CD4-positive, alpha-beta T cell treated with Interleukin-15 for 4 hours (primary cell): ENCODE results near the gene MTMR3.
A peak's percentile ranks its signal among the peaks of the same experiment; 100 is the strongest.

ENCODE experiments used
- DNase-seq: peaks from one replicate; pipeline ENCODE4 v3.0.0-alpha.2; 2020; ENCODE audit warnings: low spot score

Gene MTMR3

GRCh38 chr22:30002861-30003486, 120.0 kb downstream of the MTMR3 start:
- DNase-seq: no peak

DNA sequence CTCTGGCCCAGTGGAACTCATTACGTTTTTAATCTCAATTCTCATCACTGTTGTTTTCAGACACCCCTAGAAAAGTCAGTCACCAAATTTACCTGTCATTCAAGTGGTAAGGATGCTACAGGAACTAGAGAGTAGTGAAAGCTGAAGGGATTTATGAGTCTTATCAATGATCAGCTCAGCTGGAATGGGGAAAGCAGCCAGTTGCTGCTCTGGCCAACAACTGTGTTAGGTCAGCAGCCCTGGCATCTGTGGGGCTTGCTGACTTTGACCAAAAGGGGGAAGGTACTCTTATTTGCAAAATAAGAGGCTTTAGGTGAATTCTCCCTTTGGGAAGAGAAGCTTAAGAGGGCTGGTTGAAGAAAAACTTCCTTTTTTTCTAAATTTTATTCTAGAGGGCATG, 121.1 kb downstream of the MTMR3 start:
- DNase-seq: no peak

- no peak for DNase-seq
Measured at GRCh38 chr22:30004694-30005093, 121.7 kb downstream of the MTMR3 start.

GRCh38 chr22:30005213-30005857, 122.4 kb downstream of the MTMR3 start:
- DNase-seq: peak; percentile 60

DNA sequence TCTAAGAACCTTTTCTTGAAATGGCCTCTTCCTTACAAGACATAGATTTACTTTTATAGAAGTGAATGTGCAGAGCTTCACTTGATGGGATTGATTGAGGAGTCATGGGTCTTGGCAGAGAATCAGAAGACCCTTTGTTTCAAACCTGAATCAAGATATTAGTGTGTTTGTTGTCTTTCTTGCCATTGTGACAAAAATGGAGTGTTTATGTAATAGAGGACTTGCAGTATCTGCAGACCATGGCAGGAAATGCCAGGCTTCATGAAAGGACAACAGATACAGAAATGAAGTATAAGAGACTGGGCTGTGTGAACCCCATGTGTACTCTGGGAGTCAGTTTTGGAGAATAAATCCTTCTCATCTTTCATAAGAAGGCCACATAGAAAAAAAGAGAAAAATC, 124.4 kb downstream of the MTMR3 start:
- no peak for DNase-seq

- DNase-seq: no peak
Measured at GRCh38 chr22:30008401-30008800, 125.4 kb downstream of the MTMR3 start.

- DNase-seq: no peak
Measured at GRCh38 chr22:30009478-30009877, 126.5 kb downstream of the MTMR3 start.

- no peak for DNase-seq
Measured at GRCh38 chr22:30010789-30011405, 127.9 kb downstream of the MTMR3 start.

- no peak for DNase-seq
Measured at GRCh38 chr22:30013201-30013600, 130.2 kb downstream of the MTMR3 start.

DNA sequence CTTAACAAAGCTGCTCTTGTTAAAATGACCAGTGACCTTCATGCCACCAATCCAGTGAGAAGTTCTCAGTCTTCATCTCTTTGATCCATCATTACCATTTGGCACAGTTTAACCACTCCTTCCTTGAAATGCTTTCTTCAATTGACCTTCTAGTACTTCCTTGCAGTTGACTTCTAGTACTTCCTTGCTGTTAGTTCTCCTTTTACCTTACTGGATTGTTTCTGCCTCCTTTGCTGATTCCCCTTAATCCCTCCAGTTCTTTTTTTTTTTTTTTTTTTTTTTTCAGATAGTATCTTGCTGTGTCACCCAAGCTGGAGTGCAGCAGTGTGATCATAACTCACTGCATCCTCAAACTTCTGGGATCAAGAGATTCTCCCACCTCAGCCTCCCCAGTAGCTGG, 131.3 kb downstream of the MTMR3 start:
- no peak for DNase-seq

GRCh38 chr22:30015229-30015797, 132.3 kb downstream of the MTMR3 start:
- no peak for DNase-seq

DNA sequence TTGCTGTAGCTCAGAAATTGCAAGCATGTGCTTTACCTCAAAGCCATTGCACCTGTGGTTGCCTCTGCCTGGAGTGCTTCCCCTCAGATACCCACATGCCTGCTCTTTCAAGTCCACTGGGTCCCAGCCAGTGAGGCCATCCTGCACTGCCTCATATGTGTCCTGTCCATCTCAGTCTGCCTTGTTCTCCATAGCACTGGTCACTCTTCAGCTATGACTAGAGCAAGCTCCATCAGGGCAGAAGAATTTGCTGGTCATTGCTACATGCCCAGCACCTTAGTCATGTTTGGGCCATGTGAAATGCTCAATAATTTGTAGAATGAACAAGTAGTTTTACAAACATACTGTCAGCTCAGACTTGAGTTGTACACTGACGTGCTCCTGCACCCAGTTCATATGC, 132.9 kb downstream of the MTMR3 start:
- DNase-seq: no peak

GRCh38 chr22:30016596-30016995, 133.6 kb downstream of the MTMR3 start:
- no peak for DNase-seq

GRCh38 chr22:30017375-30018223, 134.6 kb downstream of the MTMR3 start:
- no peak for DNase-seq

DNA sequence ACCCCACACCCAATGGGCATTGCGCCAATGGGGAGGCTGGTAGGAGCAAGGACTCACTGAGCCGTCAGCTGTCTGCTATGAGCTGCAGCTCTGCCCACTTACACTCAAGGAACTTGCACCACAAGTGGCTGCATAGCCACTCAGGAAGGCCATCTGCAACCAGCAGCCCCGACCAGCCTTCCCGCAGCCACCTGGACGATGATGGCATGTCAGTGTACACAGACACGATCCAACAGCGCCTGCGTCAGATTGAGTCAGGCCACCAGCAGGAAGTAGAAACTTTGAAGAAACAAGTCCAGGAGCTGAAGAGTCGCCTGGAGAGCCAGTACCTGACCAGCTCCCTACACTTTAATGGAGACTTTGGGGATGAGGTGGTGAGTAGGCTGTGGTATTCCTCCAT, 137.5 kb downstream of the MTMR3 start:
- no peak for DNase-seq

DNA sequence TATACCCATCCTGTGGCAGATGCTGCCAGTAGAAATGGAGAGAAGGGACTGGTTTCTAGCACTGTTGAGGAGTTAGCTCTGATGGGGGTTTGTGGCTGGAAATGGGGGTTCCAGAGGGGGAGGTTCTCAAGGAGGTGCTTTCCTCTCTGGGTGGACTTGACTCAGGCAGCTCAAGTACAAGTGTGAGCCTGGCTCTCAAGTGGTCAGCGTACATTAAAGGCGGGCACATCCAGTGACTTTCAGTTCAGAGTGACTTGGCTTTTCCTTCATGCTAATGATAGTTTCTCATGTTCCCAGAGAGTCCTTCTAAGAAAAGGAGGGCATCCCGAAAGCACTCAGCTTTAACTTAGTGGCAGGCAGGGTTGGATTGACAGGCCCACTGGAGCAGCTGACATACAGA, 138.4 kb downstream of the MTMR3 start:
- no peak for DNase-seq

- DNase-seq: no peak
Measured at GRCh38 chr22:30021881-30022619, 139.1 kb downstream of the MTMR3 start.

- no peak for DNase-seq
Measured at GRCh38 chr22:30023099-30023660, 140.2 kb downstream of the MTMR3 start.

GRCh38 chr22:30024231-30024630, 141.3 kb downstream of the MTMR3 start:
- no peak for DNase-seq

DNA sequence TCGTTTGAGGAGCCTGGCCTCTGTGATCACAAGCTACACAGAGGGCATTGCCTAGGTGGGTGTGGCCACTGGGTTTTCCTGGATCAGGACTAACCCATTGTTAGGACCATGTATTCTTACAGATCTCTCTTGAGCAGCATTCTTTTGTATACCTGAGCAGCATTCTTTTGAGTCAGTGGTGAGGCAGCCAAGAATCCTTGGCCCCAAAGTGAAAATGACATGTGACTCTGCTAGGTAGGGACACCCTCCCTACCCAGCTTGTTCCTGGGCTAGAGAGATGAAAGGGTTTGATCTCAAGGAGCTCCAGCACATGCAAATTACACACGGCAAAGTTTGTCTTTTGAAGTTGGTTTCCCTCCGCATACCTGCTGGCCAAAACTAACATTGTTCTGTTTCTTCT, 142.2 kb downstream of the MTMR3 start:
- DNase-seq: no peak

- DNase-seq: no peak
Measured at GRCh38 chr22:30026756-30027155, 143.8 kb downstream of the MTMR3 start.
